Activated naive CD8-positive, alpha-beta T cell treated with anti-CD3 and anti-CD28 coated beads, Interleukin-2, amount 10 ng/mL, durations not matched to agents 7 days and 5 days (primary cell): ENCODE results near the gene OR2F1. TPM values are rescaled to one million over a fixed set of nuclear protein-coding genes. Genes with fewer than 3 reads are reported as not detected.
"Not testable (repeated sequence)": the region's sequence is repeated elsewhere in the genome, so short reads cannot be mapped to it uniquely, and the experiment has no call there.

Source experiments
- ATAC-seq: fragments of 150-1000 bp; cut with Tn5 transposase; one replicate; pipeline ENCODE4 v1.10.0; 2021; ENCODE audit warnings: low read depth, moderate library complexity
- POLR2A ChIA-PET: fragments of 350-600 bp; sonication (Branson Sonifier 250); formaldehyde crosslinking; loops from one replicate; lab custom pipeline; 2021; ENCODE audit warnings: antibody characterized with exemption; lab: Charles Lee
- DNase-seq: peaks from one replicate; pipeline ENCODE4 v3.0.0; 2021
- H3K27ac Mint-ChIP-seq: one replicate; pipeline ENCODE4 v1.8.0; 2022; ENCODE audit warnings: mild to moderate bottlenecking, mixed read lengths
- H3K27me3 Mint-ChIP-seq: one replicate; pipeline ENCODE4 v1.8.0; 2022; ENCODE audit warnings: mild to moderate bottlenecking, moderate library complexity, mixed read lengths
- H3K36me3 Mint-ChIP-seq: one replicate; pipeline ENCODE4 v1.8.0; 2021; ENCODE audit warnings: mild to moderate bottlenecking, mixed read lengths
- H3K4me1 Mint-ChIP-seq: one replicate; pipeline ENCODE4 v1.8.0; 2021; ENCODE audit warnings: mixed read lengths
- H3K4me3 Mint-ChIP-seq: one replicate; pipeline ENCODE4 v1.8.0; 2022; ENCODE audit warnings: mild to moderate bottlenecking, moderate library complexity, mixed read lengths
- H3K9me3 Mint-ChIP-seq: one replicate; pipeline ENCODE4 v1.8.0; 2021; ENCODE audit warnings: mixed read lengths
- total RNA-seq, 2 experiments: library from RNA; stranded (reverse); gene quantifications; one replicate each; pipeline ENCODE4 v1.2.3, GENCODE V29; 2021

The OR2F1 gene
- total RNA-seq, 2 experiments from 2014 or later = not detected

DNA sequence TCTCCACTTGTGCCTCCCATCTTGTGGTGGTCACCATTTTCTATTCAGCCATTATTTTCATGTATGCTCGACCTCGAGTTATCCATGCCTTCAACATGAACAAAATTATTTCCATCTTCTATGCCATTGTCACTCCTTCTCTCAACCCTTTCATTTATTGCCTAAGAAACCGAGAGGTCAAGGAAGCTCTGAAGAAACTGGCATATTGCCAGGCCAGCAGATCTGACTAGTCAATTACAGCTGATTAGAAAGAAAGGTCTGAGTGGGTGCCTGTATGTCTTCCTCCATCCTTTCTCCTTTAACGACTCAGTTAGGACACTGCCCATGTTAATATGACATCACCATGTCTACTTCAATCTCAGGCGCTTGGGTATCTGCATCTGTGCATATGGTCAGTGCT is 50.1 kb downstream of the OR2F1 start:
- H3K27me3 Mint-ChIP-seq = peaks cover 3% of the 10 kb centered on the region
- H3K4me1 Mint-ChIP-seq = no peaks in the 10 kb centered on the region
- H3K36me3 Mint-ChIP-seq = no peaks in the 10 kb centered on the region
- peaks cover 10% of the 10 kb centered on the region for H3K9me3 Mint-ChIP-seq
- no peak for DNase-seq
- no peak for ATAC-seq
- POLR2A ChIA-PET = no interaction called here
- no peak overlapping the region for H3K27ac Mint-ChIP-seq
- H3K4me3 Mint-ChIP-seq = no peak overlapping the region

DNA sequence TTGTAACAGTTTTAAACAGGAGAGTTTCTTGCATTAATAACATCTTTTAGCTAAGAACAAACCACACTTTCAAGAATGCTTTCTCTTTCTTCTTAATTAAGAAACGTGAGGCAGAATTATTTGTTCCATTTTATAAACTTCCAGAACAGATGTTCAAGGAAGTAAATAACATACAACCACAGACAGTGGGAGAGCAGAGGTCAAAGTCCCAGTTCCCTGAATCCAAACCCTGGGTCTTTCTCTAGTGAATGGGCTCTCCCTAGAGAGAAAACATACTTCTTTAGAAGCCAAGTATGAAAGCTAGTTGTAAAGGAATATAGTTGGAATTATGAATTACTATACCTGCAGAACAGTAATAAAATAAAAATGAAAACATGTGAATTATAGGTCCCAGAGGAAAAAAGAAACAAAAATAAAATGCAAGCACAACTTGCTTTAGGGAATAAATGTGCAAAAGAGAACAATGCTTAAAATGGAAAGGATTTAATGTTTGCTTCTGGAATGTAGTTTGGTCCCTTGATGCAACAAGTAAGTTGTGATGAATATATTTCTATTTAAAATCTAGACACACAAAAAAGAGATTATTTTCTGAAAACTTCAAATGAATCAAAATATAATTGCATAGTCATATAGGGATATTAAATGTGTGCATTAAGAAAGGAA is 51.5 kb downstream of the OR2F1 start:
- H3K27me3 Mint-ChIP-seq = no peaks in the 10 kb centered on the region
- peaks cover 10% of the 10 kb centered on the region for H3K9me3 Mint-ChIP-seq
- H3K27ac Mint-ChIP-seq = no peak overlapping the region
- no peaks in the 10 kb centered on the region for H3K4me1 Mint-ChIP-seq
- no peak for DNase-seq
- POLR2A ChIA-PET = no interaction called here
- no peaks in the 10 kb centered on the region for H3K36me3 Mint-ChIP-seq
- ATAC-seq = no peak
- no peak overlapping the region for H3K4me3 Mint-ChIP-seq

DNA sequence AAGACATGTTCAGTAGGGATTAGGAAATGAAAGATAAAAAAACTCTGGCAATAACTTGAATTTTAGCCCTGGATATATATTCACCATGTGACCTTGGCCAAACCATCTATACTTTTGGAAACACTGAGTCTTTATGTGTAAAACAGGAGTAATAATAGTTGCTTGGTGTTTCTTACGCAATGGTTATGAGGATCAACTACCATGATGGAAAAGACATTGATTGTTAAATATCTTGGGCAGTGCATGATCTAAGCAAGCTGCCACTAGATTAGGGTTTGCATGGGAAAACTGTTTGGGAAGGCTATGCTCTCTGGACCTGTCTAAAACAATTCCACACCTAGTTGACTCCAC is 52.0 kb downstream of the OR2F1 start:
- no peaks in the 10 kb centered on the region for H3K27me3 Mint-ChIP-seq
- no peaks in the 10 kb centered on the region for H3K4me1 Mint-ChIP-seq
- peaks cover 10% of the 10 kb centered on the region for H3K9me3 Mint-ChIP-seq
- H3K36me3 Mint-ChIP-seq = no peaks in the 10 kb centered on the region
- ATAC-seq (no peak), DNase-seq (no peak)
- no peak overlapping the region for H3K27ac Mint-ChIP-seq
- POLR2A ChIA-PET = no interaction called here
- H3K4me3 Mint-ChIP-seq = no peak overlapping the region

DNA sequence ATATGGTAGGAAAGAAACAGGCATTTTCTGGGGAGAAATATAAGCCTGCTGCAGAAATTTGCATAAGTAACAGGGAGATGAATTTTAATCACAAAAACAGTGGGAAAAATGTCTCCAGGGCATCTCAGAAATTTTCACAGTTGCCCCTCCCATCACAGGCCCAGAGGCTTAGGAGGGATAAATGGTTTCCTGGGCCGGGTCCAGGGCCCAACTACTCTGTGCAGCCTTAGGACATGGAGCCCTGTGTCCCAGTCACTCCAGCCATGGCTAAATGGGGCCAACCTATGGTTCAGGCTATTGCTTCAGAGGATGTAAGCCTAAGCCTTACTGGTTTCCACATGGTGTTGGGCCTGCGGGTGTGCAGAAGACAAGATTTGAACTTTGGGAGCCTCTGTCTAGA is 54.7 kb downstream of the OR2F1 start:
- Mint-ChIP-seq H3K4me3 (no peak overlapping the region), H3K27ac (no peak overlapping the region), H3K27me3 (no peaks in the 10 kb centered on the region), H3K9me3 (peaks cover 10% of the 10 kb centered on the region), H3K4me1 (no peaks in the 10 kb centered on the region), H3K36me3 (no peaks in the 10 kb centered on the region)
- ATAC-seq (no peak), DNase-seq (no peak)
- POLR2A ChIA-PET = no interaction called here

DNA sequence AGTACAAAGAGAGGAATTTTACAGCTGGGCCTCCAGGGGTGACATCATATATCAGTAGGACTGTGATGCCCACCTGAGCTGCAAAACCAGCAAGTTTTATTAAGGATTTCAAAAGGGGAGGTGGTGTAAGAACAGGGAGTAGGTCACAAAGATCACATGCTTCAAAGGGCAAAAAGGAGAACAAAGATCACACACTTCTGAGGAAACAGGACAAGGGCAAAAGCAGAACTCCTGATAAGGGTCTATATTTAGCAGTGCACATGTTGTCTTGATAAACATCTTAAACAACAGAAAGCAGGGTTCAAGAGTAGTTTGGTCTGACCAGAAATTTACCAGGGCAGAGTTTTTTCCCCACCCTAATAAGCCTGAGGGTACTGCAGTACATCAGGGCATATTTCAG is 55.4 kb downstream of the OR2F1 start:
- ATAC-seq, H3K36me3 Mint-ChIP-seq, H3K4me1 Mint-ChIP-seq, H3K4me3 Mint-ChIP-seq, H3K27ac Mint-ChIP-seq, H3K27me3 Mint-ChIP-seq, DNase-seq, POLR2A ChIA-PET: not testable (repeated sequence)
- peaks cover 10% of the 10 kb centered on the region for H3K9me3 Mint-ChIP-seq

DNA sequence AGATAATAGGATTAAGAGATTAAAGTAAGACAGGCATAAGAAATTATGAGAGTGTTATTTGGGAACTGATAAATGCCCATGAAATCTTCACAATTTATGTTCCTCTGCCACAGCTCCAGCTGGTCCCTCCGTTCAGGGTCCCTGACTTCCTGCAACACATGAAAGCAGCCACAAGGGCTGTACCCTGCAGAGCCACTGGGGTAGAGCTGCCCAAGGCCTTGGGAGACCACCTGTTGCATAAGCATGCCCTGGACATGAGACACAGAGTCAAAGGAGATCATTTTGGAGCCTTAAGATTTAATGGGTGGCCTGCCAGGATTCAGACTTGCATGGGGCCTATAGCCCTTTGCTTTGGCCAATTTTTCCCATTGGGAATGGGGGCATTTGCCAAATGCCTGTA is 56.2 kb downstream of the OR2F1 start:
- DNase-seq, H3K27ac Mint-ChIP-seq, ATAC-seq, H3K4me3 Mint-ChIP-seq, H3K27me3 Mint-ChIP-seq, H3K36me3 Mint-ChIP-seq, H3K4me1 Mint-ChIP-seq, POLR2A ChIA-PET: not testable (repeated sequence)
- peaks cover 10% of the 10 kb centered on the region for H3K9me3 Mint-ChIP-seq

DNA sequence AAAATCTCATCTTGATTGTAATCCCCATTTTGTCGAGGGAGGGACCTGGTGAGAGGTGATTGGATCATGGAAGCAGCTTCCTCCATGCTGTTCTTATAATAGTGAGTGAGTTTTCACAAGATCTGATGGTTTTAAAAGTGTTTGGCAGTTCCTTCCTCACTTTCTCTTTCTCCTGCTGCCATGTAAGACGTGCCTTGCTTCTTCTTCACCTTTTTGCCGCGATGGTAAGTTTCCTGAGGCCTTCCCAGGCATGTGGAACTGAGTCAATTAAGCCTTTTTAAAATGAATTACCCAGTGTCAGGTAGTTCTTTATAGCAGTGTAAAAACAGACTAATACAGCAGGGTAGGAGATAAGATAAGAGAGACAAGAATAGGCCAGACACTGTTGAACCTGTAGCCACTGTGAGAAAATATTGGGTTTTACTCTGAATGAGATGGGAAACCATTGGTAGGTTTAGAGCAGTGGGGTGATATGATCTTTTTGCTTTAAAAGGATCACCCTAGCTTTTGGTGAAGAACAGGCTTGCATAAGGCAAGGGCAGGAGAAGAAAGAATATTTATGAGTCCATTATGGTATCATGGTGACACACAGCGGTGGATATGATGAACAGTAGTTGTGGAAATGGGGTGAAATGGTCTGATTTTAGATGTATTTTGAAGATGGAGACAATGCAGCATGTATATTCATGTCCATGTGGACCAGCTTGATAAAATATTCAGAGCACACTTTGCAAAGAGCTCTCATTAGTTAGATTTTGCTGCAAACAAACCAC is 57.0 kb downstream of the OR2F1 start:
- Mint-ChIP-seq H3K4me1 (no peaks in the 10 kb centered on the region), H3K4me3 (no peak overlapping the region), H3K27me3 (no peaks in the 10 kb centered on the region), H3K36me3 (no peaks in the 10 kb centered on the region), H3K27ac (no peak overlapping the region), H3K9me3 (peaks cover 10% of the 10 kb centered on the region)
- POLR2A ChIA-PET = no interaction called here
- ATAC-seq (no peak), DNase-seq (no peak)

Other genes with a start within 250 kb of the OR2F1 start
- 1 to 10 TPM; 1.5 to 1.9 TPM for gene CTAGE6, start 197.1 kb upstream of the OR2F1 start, total RNA-seq
- gene TCAF1, start 52.7 kb upstream of the OR2F1 start, total RNA-seq = 10 to 100 TPM; 18.2 to 19.6 TPM
- not detected for gene OR2F2, start 19.6 kb upstream of the OR2F1 start, total RNA-seq
- not detected for gene OR6B1, start 45.5 kb downstream of the OR2F1 start, total RNA-seq
- not detected for gene OR2A5, start 94.1 kb downstream of the OR2F1 start, total RNA-seq
- gene OR2A25, start 115.0 kb downstream of the OR2F1 start, total RNA-seq = not detected
- not detected for gene OR2A12, start 131.4 kb downstream of the OR2F1 start, total RNA-seq
- gene OR2A2, start 154.7 kb downstream of the OR2F1 start, total RNA-seq = not detected
- not detected for gene OR2A14, start 168.3 kb downstream of the OR2F1 start, total RNA-seq
- 1 to 10 TPM; 1.0 to 2.2 TPM for gene CTAGE4, start 228.6 kb downstream of the OR2F1 start, total RNA-seq
- gene ARHGEF35, start 241.0 kb downstream of the OR2F1 start, total RNA-seq = 1 to 10 TPM; 2.5 TPM